Breast epithelium (tissue), 4 donors: ENCODE results near the gene GPC5. TPM values are rescaled to one million over a fixed set of nuclear protein-coding genes. Genes with fewer than 3 reads are reported as not detected.

Source experiments
- DNase-seq, 2 donors: peaks; one replicate each; pipeline ENCODE4 v3.0.0-alpha.2; 2019; ENCODE audit warnings: low spot score in 2 of 2
- H3K27ac ChIP-seq, 2 donors: fragments of 200-600 bp; sonication (generic) in 1 of 2; one replicate each; pipeline ENCODE4 v1.5.1; 2016 to 2019; ENCODE audit warnings: mild to moderate bottlenecking in 1 of 2
- H3K27me3 ChIP-seq, 2 donors: fragments of 200-600 bp; sonication (generic) in 1 of 2; one replicate each; pipeline versions ENCODE4 v1.5.1 to v1.6.0; 2017 to 2019; ENCODE audit warnings: control low read depth in 1 of 2, mild to moderate bottlenecking in 1 of 2
- H3K36me3 ChIP-seq: fragments of 200-600 bp; one replicate; pipeline ENCODE4 v1.5.1; 2019
- H3K4me1 ChIP-seq, 2 donors: fragments of 200-600 bp; sonication (generic); one replicate each; pipeline ENCODE4 v1.5.1; 2016 to 2019; ENCODE audit warnings: control low read depth in 1 of 2
- H3K4me3 ChIP-seq, 3 donors: fragments of 200-600 bp; sonication (generic); 1 replicate in 2 of 3; 2 replicates in 1 of 3; pipeline ENCODE4 v1.5.1; 2016 to 2019; ENCODE audit warnings: mild to moderate bottlenecking in 3 of 3, moderate library complexity in 2 of 3
- H3K9me3 ChIP-seq, 2 donors: fragments of 200-600 bp; sonication (generic) in 1 of 2; one replicate each; pipeline ENCODE4 v1.5.1; 2016 to 2019; ENCODE audit warnings: control low read depth in 1 of 2
- POLR2A ChIP-seq: fragments of 450-650 bp; IDR thresholded peaks from one replicate; pipeline ENCODE4 v1.6.1; 2016; ENCODE audit warnings: antibody characterized with exemption, mild to moderate bottlenecking, moderate library complexity
- POLR2AphosphoS5 ChIP-seq, 3 donors: sonication (generic); formaldehyde crosslinking; IDR thresholded peaks; one replicate each; pipeline ENCODE4 v1.6.1; 2017; ENCODE audit warnings: antibody characterized with exemption in 3 of 3
- intact Hi-C: fragments of 100-400 bp; cut with DNase I; formaldehyde crosslinking; loops from one replicate; pipeline ENCODE4 v1.15.1; 2023; ENCODE audit warnings: low total_unique reads
- total RNA-seq, 3 donors: library from RNA; depleted of rRNA; stranded (reverse); fragments of >200 nt; gene quantifications; one replicate each; pipeline ENCODE4 v1.1.0, GENCODE V29; 2016
- TF ChIP-seq, protein P1 (sequence below), 3 donors: fragments of 450-650 bp; IDR thresholded peaks; one replicate each; pipeline ENCODE4 v1.5.1; 2016 to 2017; ENCODE audit warnings: antibody characterized with exemption in 3 of 3, mild to moderate bottlenecking in 3 of 3, moderate library complexity in 3 of 3

Gene GPC5
- total RNA-seq, 3 donors from 2014 or later: 0.88 to 0.98 TPM; not detected in 1

DNA sequence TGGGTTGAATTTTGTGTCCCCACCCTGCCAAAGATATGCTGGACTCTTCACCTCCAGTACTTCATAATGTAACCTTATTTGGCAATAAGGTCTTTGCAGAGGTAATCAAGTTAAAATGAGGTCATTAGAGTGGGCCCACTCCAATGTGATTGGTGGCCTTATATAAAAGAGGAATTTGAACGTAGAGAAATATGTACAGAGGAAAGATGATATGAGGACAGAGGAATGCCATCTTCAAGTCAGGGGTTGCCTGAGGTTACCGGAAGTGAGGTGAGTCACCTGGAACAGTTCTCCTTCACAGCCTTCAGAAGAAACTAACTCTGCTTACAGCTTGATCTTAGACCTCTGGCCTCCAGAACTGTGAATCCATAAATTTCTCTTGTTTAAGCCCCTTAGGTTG lies 69.9 kb downstream of the GPC5 start:
- H3K4me1 ChIP-seq: no peaks in the 10 kb centered on the region
- intact Hi-C loops: no loop called here
- H3K4me3 ChIP-seq: no peak overlapping the region
- no peak overlapping the region for H3K27ac ChIP-seq
- no peaks in the 10 kb centered on the region for H3K36me3 ChIP-seq
- TF ChIP-seq POLR2AphosphoS5 (IDR thresholded peaks at IDR 0.05): no peak
- no peak for TF ChIP-seq POLR2A
- TF ChIP-seq, protein P1, sequence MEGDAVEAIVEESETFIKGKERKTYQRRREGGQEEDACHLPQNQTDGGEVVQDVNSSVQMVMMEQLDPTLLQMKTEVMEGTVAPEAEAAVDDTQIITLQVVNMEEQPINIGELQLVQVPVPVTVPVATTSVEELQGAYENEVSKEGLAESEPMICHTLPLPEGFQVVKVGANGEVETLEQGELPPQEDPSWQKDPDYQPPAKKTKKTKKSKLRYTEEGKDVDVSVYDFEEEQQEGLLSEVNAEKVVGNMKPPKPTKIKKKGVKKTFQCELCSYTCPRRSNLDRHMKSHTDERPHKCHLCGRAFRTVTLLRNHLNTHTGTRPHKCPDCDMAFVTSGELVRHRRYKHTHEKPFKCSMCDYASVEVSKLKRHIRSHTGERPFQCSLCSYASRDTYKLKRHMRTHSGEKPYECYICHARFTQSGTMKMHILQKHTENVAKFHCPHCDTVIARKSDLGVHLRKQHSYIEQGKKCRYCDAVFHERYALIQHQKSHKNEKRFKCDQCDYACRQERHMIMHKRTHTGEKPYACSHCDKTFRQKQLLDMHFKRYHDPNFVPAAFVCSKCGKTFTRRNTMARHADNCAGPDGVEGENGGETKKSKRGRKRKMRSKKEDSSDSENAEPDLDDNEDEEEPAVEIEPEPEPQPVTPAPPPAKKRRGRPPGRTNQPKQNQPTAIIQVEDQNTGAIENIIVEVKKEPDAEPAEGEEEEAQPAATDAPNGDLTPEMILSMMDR (IDR thresholded peaks at IDR 0.05): no peak
- no peaks in the 10 kb centered on the region for H3K27me3 ChIP-seq
- DNase-seq: no peak
- H3K9me3 ChIP-seq: no peaks in the 10 kb centered on the region

DNA sequence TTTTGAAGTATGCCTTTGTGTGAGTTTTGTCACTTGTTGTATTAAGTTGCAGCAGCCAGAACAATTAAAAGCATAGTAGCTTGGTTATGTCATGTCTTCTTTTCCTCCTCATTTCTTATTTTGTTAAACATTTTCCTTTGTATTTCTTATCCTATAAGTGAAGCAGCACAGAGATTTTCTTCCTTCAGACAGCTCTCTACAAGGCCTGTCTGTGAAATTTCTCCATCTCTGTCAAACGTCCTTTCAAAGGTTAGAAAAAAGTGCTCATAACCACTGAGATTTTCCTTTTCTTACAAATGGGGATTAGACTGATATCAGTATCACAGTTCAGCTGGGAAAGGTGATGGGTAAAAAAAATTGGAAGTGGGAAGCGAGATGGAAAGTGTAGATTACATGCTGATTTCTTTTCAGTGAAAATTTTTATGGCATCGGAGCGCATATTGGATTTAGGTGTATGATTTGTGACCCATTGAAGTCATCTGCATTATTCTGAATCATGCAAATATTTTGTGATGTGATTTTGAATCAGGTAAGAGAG lies 71.7 kb downstream of the GPC5 start:
- no peaks in the 10 kb centered on the region for H3K9me3 ChIP-seq
- intact Hi-C loops: no loop called here
- no peak overlapping the region for H3K4me3 ChIP-seq
- DNase-seq: no peak
- H3K27ac ChIP-seq: no peak overlapping the region
- H3K27me3 ChIP-seq: no peaks in the 10 kb centered on the region
- TF ChIP-seq, protein P1 (IDR thresholded peaks at IDR 0.05): no peak
- TF ChIP-seq POLR2AphosphoS5 (IDR thresholded peaks at IDR 0.05): no peak
- no peak for TF ChIP-seq POLR2A
- no peaks in the 10 kb centered on the region for H3K36me3 ChIP-seq
- no peaks in the 10 kb centered on the region for H3K4me1 ChIP-seq

DNA sequence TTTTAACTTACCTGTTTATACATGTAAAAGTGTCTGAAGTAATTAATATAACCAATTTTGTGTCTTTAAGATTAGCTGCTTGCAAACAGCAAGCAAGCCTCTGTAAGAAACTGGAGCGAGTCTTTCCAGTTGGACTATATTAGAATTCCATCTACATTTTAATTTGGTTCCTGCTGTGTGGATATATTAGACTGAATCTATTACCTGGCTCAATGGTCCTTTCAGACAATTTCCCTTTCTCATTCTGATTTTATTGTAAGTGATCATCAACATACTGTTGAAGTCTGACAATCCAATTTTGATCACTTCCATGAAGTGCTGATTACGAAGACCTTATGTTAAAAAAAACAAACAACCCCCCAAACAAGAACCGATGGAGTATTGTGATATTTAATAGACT lies 72.3 kb downstream of the GPC5 start:
- TF ChIP-seq POLR2AphosphoS5 (IDR thresholded peaks at IDR 0.05) (no peak), POLR2A (no peak)
- TF ChIP-seq, protein P1 (IDR thresholded peaks at IDR 0.05): no peak
- no peak overlapping the region for H3K4me3 ChIP-seq
- no peaks in the 10 kb centered on the region for H3K36me3 ChIP-seq
- H3K9me3 ChIP-seq: no peaks in the 10 kb centered on the region
- H3K27ac ChIP-seq: no peak overlapping the region
- no peak for DNase-seq
- no peaks in the 10 kb centered on the region for H3K4me1 ChIP-seq
- no peaks in the 10 kb centered on the region for H3K27me3 ChIP-seq
- intact Hi-C loops: no loop called here

DNA sequence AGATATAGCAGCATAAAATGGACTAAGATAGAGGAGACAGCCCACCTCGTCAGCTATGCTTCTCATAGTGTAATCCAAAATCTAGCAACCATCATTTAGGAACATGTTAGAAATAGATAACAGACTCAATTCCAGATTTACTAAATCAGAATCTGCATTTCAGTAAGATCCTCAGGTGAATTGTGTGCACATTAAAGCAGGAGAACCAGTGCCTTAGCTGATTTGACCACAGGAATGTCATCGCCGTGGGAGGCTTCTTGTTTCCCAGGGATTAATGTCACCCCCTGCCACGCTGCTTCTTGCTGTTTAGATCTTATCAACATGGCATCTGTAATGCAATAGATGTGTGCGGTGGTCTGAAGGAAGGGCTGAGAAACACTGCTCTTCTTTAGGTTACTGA lies 84.0 kb downstream of the GPC5 start:
- no peak for DNase-seq
- Histone ChIP-seq H3K4me3 (no peak overlapping the region), H3K4me1 (no peaks in the 10 kb centered on the region), H3K27me3 (no peaks in the 10 kb centered on the region), H3K27ac (no peak overlapping the region), H3K9me3 (no peaks in the 10 kb centered on the region), H3K36me3 (no peaks in the 10 kb centered on the region)
- intact Hi-C loops: no loop called here
- TF ChIP-seq, protein P1 (IDR thresholded peaks at IDR 0.05): no peak
- TF ChIP-seq POLR2AphosphoS5 (IDR thresholded peaks at IDR 0.05) (no peak), POLR2A (no peak)

DNA sequence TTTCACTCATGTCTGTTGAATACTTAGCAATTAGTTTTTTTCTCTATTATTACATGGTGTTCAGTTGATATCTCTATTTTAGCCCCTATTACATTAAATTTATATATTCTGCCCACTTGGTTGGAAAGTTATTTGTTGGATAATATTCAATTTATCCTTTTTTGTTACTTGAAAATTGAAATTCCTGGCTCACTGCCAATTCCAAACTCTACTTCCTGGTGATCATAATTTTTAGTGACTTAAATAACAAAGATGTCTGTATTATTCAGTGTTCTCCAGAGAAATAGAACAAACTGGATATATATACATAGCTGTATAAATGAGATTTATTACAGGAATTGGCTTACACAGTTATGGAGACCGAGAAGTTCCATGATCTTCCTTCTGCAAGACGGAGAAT lies 93.6 kb downstream of the GPC5 start:
- Histone ChIP-seq H3K36me3 (no peaks in the 10 kb centered on the region), H3K4me3 (no peak overlapping the region), H3K9me3 (no peaks in the 10 kb centered on the region), H3K27ac (no peak overlapping the region), H3K27me3 (no peaks in the 10 kb centered on the region), H3K4me1 (no peaks in the 10 kb centered on the region)
- intact Hi-C loops: loop anchor here (5.0 kb wide), 1 partner anchor 80 kb away; no protein-coding TSS in a partner anchor
- DNase-seq: no peak
- TF ChIP-seq POLR2AphosphoS5 (IDR thresholded peaks at IDR 0.05): no peak
- TF ChIP-seq POLR2A: no peak
- TF ChIP-seq, protein P1 (IDR thresholded peaks at IDR 0.05): no peak
